HepG2 (cell line): ENCODE data around the gene TGFBR1. TPM values are rescaled to one million over a fixed set of nuclear protein-coding genes. Genes with fewer than 3 reads are reported as not detected.
A peak's percentile ranks its signal among the peaks of the same experiment; 100 is the strongest.

Experiments used
- AHDC1 ChIP-seq: sonication (generic); formaldehyde crosslinking; IDR thresholded peaks from 2 replicates; pipeline ENCODE4 v1.5.1; 2020; ENCODE audit warnings: mild to moderate bottlenecking, missing genetic modification reagents, borderline replicate concordance
- ATF6 ChIP-seq: sonication (generic); formaldehyde crosslinking; conservative IDR thresholded peaks from 2 replicates; pipeline ENCODE4 v1.4.0; 2020; ENCODE audit warnings: missing genetic modification reagents
- E2F5 ChIP-seq: sonication (generic); formaldehyde crosslinking; conservative IDR thresholded peaks from 2 replicates; pipeline ENCODE4 v1.4.0; 2020; ENCODE audit warnings: missing genetic modification reagents
- GRHL1 ChIP-seq: sonication (generic); formaldehyde crosslinking; conservative IDR thresholded peaks from 2 replicates; pipeline ENCODE4 v1.8.0; 2022; ENCODE audit warnings: missing genetic modification reagents
- TAF1 ChIP-seq: sonication (generic); formaldehyde crosslinking; IDR thresholded peaks from 2 replicates; pipeline ENCODE4 v1.4.0; 2020; ENCODE audit warnings: missing genetic modification reagents
- TFAP4 ChIP-seq: sonication (generic); IDR thresholded peaks from 2 replicates; pipeline ENCODE4 v1.6.1; 2016; ENCODE audit warnings: low read depth, borderline replicate concordance
- USF2 ChIP-seq, 2 experiments: sonication (generic) in 1 of 2; formaldehyde crosslinking in 1 of 2; IDR thresholded peaks; 2 replicates each; pipeline versions ENCODE4 v1.5.1 to v1.6.1; 2011 to 2020; ENCODE audit warnings: borderline replicate concordance in 1 of 2, low read depth in 1 of 2, low read length in 1 of 2, mild to moderate bottlenecking in 1 of 2, missing genetic modification reagents in 1 of 2, moderate library complexity in 1 of 2
- ZNF18 ChIP-seq: sonication (generic); formaldehyde crosslinking; IDR thresholded peaks from 2 replicates; pipeline ENCODE4 v1.8.0; 2022; ENCODE audit warnings: mild to moderate bottlenecking, missing genetic modification reagents; ENCODE audit not compliant: insufficient replicate concordance
- ZNF496 ChIP-seq: sonication (generic); formaldehyde crosslinking; IDR thresholded peaks from 2 replicates; pipeline ENCODE4 v1.8.1; 2023; ENCODE audit warnings: mild to moderate bottlenecking, moderate library complexity, missing genetic modification reagents; ENCODE audit not compliant: insufficient replicate concordance
- polyA plus RNA-seq, 8 experiments: library from polyadenylated mRNA; depleted of rRNA in 3 of 8; stranded (reverse) in 7 of 8; unstranded in 1 of 8; fragments of >200 nt; fragmentation: Illumina TruSeq in 4 of 8; extraction: Trizol in 4 of 8; gene quantifications; 2 replicates each; pipeline versions ENCODE4 v1.2.1 to v1.2.3, GENCODE V29; 2011 to 2016; ENCODE audit warnings: low read depth in 4 of 8, missing spikeins in 1 of 8, mixed read lengths in 1 of 8; ENCODE audit not compliant: insufficient read depth in 1 of 8
- total RNA-seq, 5 experiments: library from RNA; depleted of rRNA; stranded (reverse); fragments of >200 nt; fragmentation: Illumina TruSeq; extraction: Trizol; gene quantifications; 2 replicates each; pipeline ENCODE4 v1.2.3, GENCODE V29; 2016; ENCODE audit warnings: low read depth in 1 of 5

Gene TGFBR1
- total and polyA plus RNA-seq, 2 of the 13 experiments (the other 11 are each of a cell fraction or from before 2014, with no cell fraction given), result 16.8 to 23.9 TPM

- TF ChIP-seq TFAP4, result peak; percentile 87
- no peak for TF ChIP-seq ATF6 (CRISPR knock-in tag)
- TF ChIP-seq GRHL1 (CRISPR knock-in tag), result no peak
- no peak for TF ChIP-seq E2F5 (CRISPR knock-in tag)
- TF ChIP-seq USF2 (IDR thresholded peaks at IDR 0.05; ENCODE audit: low read depth, low read length), result no peak
- no peak for TF ChIP-seq USF2 (CRISPR knock-in tag; IDR thresholded peaks at IDR 0.05; ENCODE audit: borderline replicate concordance)
- peak; percentile 64; the same call in 1 of the 2 replicates for TF ChIP-seq AHDC1 (CRISPR knock-in tag)
- no peak for TF ChIP-seq TAF1 (CRISPR knock-in tag)
- no peak for TF ChIP-seq ZNF496 (CRISPR knock-in tag)
- no peak for TF ChIP-seq ZNF18
Observed at GRCh38 chr9:99172124-99173091, 67.5 kb downstream of the TGFBR1 start (continued).
